ENCODE measurements around the gene THAP6.

THAP6 gene

GRCh38 chr4:75514131-75514948, at the start of gene THAP6, which contains the start of gene RCHY1:
Gene THAP6 (plus strand): TSS chr4:75514473. CDS start chr4:75515453, 980 bp downstream.
Gene RCHY1 (minus strand): TSS chr4:75514403. CDS start chr4:75514286, 117 bp downstream.
- peaks cover 29 to 53% (median 40%) of the 10 kb centered on the region in 10 experiments for H3K4me1 ChIP-seq
- TF ChIP-seq Cebpa-rat (IDR thresholded peaks at IDR 0.05) = no peak

DNA sequence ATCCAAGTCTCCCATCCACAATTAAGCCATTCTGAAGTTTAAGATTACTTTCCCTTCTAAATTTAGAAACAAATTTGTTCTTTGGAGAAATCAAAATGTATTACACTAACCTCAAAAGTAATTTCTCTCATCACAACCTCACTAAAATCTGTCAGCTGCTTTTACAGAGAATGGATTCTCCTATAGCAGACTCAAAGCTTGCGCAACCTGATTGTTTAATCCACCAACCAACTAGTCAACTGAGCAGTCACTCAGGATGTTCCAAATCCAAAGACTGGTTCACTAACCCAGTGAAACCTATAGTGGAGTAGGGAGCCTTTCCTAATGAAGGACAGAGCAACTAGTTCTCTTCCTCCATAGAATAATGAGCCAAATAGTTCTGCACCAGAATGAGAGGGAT, 44.4 kb upstream of the THAP6 start:
- no peak overlapping the region for H3K4me3 ChIP-seq
- peak in 4 of 11 experiments; percentile 21 to 45 (median 43); a peak in 2 of 22 replicates for TF ChIP-seq Cebpa-rat (IDR thresholded peaks at IDR 0.05)
- H3K9me3 ChIP-seq (replicated peaks in 1 of 11) = no peaks in the 10 kb centered on the region
- no peak overlapping the region for H3K27ac ChIP-seq
- H4K20me1 ChIP-seq = no peaks in the 10 kb centered on the region
- H3K4me2 ChIP-seq = no peak overlapping the region
- no peaks in the 10 kb centered on the region for H3K27me3 ChIP-seq
- peaks cover 0 to 28% (median 10%) of the 10 kb centered on the region in 11 experiments; a peak in 7 of 22 replicates for H3K36me3 ChIP-seq
- no peaks in the 10 kb centered on the region for H3K4me1 ChIP-seq
- no peak overlapping the region for H3K9ac ChIP-seq

More at GRCh38 chr4:75514131-75514948, at the start of gene THAP6, which contains the start of gene RCHY1:
- Histone ChIP-seq H3K4me3 (peak within 1 kb of the TSS; percentile 71 to 90 (median 81)), H3K9ac (peak within 1 kb of the TSS; percentile 81 to 95 (median 90)), H3K27me3 (no peaks in the 10 kb centered on the region), H3K27ac (peak within 1 kb of the TSS; percentile 83 to 95 (median 93)), H3K4me2 (peak within 1 kb of the TSS; percentile 86 to 98 (median 91)), H3K9me3 (replicated peaks in 1 of 11) (peaks cover 6 to 12% (median 11%) of the 10 kb centered on the region in 11 experiments), H3K36me3 (peaks cover 34 to 56% (median 39%) of the 10 kb centered on the region in 11 experiments), H4K20me1 (peaks cover 0 to 18% (median 0%) of the 10 kb centered on the region in 11 experiments; a peak in 2 of 22 replicates)

GRCh38 chr4:75470738-75471137, 43.5 kb upstream of the THAP6 start:
- H3K9me3 ChIP-seq (replicated peaks in 1 of 11) = no peaks in the 10 kb centered on the region
- TF ChIP-seq Cebpa-rat (IDR thresholded peaks at IDR 0.05) = no peak
- no peaks in the 10 kb centered on the region for H3K27me3 ChIP-seq
- H3K4me3 ChIP-seq = no peak overlapping the region
- H3K9ac ChIP-seq = no peak overlapping the region
- H3K4me2 ChIP-seq = no peak overlapping the region
- H3K4me1 ChIP-seq = no peaks in the 10 kb centered on the region
- peaks cover 0 to 37% (median 11%) of the 10 kb centered on the region in 11 experiments; a peak in 8 of 22 replicates for H3K36me3 ChIP-seq
- H3K27ac ChIP-seq = no peak overlapping the region
- H4K20me1 ChIP-seq = no peaks in the 10 kb centered on the region

DNA sequence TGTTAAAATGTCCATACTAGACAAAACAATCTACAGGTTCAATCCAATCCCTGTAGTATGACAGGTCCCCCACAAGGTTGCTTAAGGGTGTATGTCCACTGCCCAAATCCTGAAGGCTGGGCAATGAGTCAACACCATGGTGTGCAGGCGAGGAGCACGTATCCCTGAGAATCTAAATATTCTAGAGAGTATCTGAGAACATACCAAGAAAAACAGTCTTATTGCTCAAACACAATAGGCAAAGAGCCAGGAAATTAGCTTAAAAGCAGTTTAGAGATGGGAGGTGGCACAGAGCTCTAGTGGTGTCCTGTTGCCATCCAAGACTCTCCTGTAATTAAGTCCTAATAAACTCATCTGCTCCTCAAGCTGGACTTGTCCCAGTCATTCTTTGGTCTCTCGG, 37.1 kb upstream of the THAP6 start:
- Histone ChIP-seq H3K36me3 (peaks cover 54 to 99% (median 62%) of the 10 kb centered on the region in 11 experiments), H4K20me1 (peaks cover 0 to 5% (median 0%) of the 10 kb centered on the region in 11 experiments; a peak in 3 of 22 replicates), H3K4me3 (no peak overlapping the region), H3K4me2 (no peak overlapping the region), H3K9ac (no peak overlapping the region), H3K27ac (no peak overlapping the region), H3K4me1 (no peaks in the 10 kb centered on the region), H3K27me3 (no peaks in the 10 kb centered on the region), H3K9me3 (replicated peaks in 1 of 11) (peaks cover 0 to 26% (median 19%) of the 10 kb centered on the region in 11 experiments; a peak in 19 of 22 replicates)
- no peak for TF ChIP-seq Cebpa-rat (IDR thresholded peaks at IDR 0.05)

DNA sequence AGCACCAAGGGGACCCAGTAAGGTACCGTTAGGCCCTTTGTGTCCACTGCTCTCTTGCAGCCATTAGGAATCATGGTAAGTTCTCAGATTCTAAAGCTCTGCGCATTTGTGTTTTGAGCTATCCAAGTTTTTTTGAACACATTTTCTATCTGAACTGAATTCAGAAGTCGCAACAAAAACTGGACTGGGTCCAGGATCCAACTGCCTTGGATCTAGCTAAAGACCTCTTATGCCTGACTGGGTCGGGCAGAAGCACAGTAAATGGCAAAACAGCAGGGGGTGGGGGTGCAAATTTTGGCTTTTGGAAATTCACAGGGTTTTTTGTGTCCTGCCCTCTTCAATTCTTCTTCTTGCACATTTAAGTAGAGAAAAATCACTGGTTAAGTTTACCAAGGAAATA, 30.1 kb upstream of the THAP6 start:
- no peak overlapping the region for H3K27ac ChIP-seq
- no peaks in the 10 kb centered on the region for H3K4me1 ChIP-seq
- TF ChIP-seq Cebpa-rat (IDR thresholded peaks at IDR 0.05) = no peak
- no peak overlapping the region for H3K4me2 ChIP-seq
- H3K9me3 ChIP-seq (replicated peaks in 1 of 11) = no peaks in the 10 kb centered on the region; a peak in 2 of 22 replicates
- peaks cover 0 to 43% (median 0%) of the 10 kb centered on the region in 11 experiments; a peak in 4 of 22 replicates for H4K20me1 ChIP-seq
- no peak overlapping the region for H3K9ac ChIP-seq
- peaks cover 79 to 93% (median 90%) of the 10 kb centered on the region in 11 experiments for H3K36me3 ChIP-seq
- H3K4me3 ChIP-seq = no peak overlapping the region
- no peaks in the 10 kb centered on the region for H3K27me3 ChIP-seq

DNA sequence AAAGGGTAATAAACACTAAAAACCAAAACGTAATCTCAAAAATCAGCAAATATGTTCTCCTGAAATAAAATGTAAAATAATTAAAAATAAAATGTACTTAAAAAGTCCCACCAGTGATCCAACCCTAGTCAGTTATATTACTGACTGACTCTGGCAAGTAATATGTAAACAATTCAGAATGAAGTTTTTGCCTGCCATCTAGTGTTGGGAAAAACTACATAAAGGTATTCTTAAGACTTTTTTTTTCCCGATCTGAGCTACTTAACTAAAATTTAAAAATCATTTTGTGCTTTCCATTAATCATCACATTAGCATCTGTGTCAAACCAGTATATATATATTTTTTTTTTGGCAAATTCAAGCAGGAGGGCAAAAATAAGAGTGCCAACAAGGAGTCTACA, 24.1 kb upstream of the THAP6 start:
- Histone ChIP-seq H3K4me3 (no peak overlapping the region), H3K9me3 (replicated peaks in 1 of 11) (no peaks in the 10 kb centered on the region), H4K20me1 (peaks cover 0 to 52% (median 0%) of the 10 kb centered on the region in 11 experiments; a peak in 4 of 22 replicates), H3K36me3 (peaks cover 61 to 93% (median 74%) of the 10 kb centered on the region in 11 experiments), H3K9ac (no peak overlapping the region), H3K4me1 (peaks cover 0 to 20% (median 12%) of the 10 kb centered on the region in 10 experiments; a peak in 14 of 20 replicates), H3K4me2 (no peak overlapping the region), H3K27ac (no peak overlapping the region), H3K27me3 (no peaks in the 10 kb centered on the region)
- TF ChIP-seq Cebpa-rat (IDR thresholded peaks at IDR 0.05) = no peak

- peak in 3 of 11 experiments; percentile 19 to 77 (median 25); a peak in 5 of 22 replicates for TF ChIP-seq Cebpa-rat (IDR thresholded peaks at IDR 0.05)
- H3K4me3 ChIP-seq = no peak overlapping the region; a peak in 1 of 20 replicates
- peaks cover 13 to 15% (median 15%) of the 10 kb centered on the region in 11 experiments for H3K9me3 ChIP-seq (replicated peaks in 1 of 11)
- peaks cover 67 to 99% (median 74%) of the 10 kb centered on the region in 11 experiments for H3K36me3 ChIP-seq
- peak overlapping the region in 7 of 11 experiments; percentile 29 to 85 (median 79); a peak in 13 of 22 replicates for H3K27ac ChIP-seq
- H3K4me2 ChIP-seq = peak overlapping the region in 7 of 11 experiments; percentile 36 to 91 (median 68); a peak in 12 of 22 replicates
- H3K4me1 ChIP-seq = peaks cover 0 to 49% (median 23%) of the 10 kb centered on the region in 10 experiments; a peak in 14 of 20 replicates
- H3K27me3 ChIP-seq = no peaks in the 10 kb centered on the region
- H4K20me1 ChIP-seq = peaks cover 0 to 37% (median 9%) of the 10 kb centered on the region in 11 experiments; a peak in 6 of 22 replicates
- H3K9ac ChIP-seq = peak overlapping the region in 3 of 11 experiments; percentile 16 to 26 (median 22); a peak in 4 of 22 replicates
These were observed 19.7 kb upstream of the THAP6 start for GRCh38 chr4:75494563-75494962.

GRCh38 chr4:75495476-75495875, 18.8 kb upstream of the THAP6 start:
- H3K27ac ChIP-seq = peak overlapping the region in 8 of 11 experiments; percentile 52 to 85 (median 80); a peak in 16 of 22 replicates
- H3K9me3 ChIP-seq (replicated peaks in 1 of 11) = peaks cover 19 to 24% (median 23%) of the 10 kb centered on the region in 11 experiments
- peak overlapping the region in 6 of 11 experiments; percentile 43 to 91 (median 71); a peak in 12 of 22 replicates for H3K4me2 ChIP-seq
- no peaks in the 10 kb centered on the region for H3K27me3 ChIP-seq
- H3K4me1 ChIP-seq = peaks cover 0 to 49% (median 23%) of the 10 kb centered on the region in 10 experiments; a peak in 14 of 20 replicates
- peaks cover 0 to 37% (median 4%) of the 10 kb centered on the region in 11 experiments; a peak in 6 of 22 replicates for H4K20me1 ChIP-seq
- H3K36me3 ChIP-seq = peaks cover 67 to 99% (median 74%) of the 10 kb centered on the region in 11 experiments
- H3K4me3 ChIP-seq = no peak overlapping the region; a peak in 1 of 20 replicates
- peak overlapping the region in 3 of 11 experiments; percentile 50 to 74 (median 53); a peak in 5 of 22 replicates for H3K9ac ChIP-seq
- TF ChIP-seq Cebpa-rat (IDR thresholded peaks at IDR 0.05) = no peak
